DND-41 (cell line): ENCODE results near the gene PRKAG2.

Experiments
- EZH2 ChIP-seq: IDR thresholded peaks from 3 replicates; pipeline ENCODE4 v1.6.1; 2012; ENCODE audit warnings: borderline replicate concordance, low read depth, mild to moderate bottlenecking, moderate library complexity, low read length, inconsistent platforms; ENCODE audit not compliant: severe bottlenecking
- TF ChIP-seq, protein P1 (sequence below): IDR thresholded peaks from 2 replicates; pipeline ENCODE4 v1.5.1; 2012; ENCODE audit warnings: borderline replicate concordance, low read length, moderate library complexity, mild to moderate bottlenecking; ENCODE audit not compliant: poor library complexity, severe bottlenecking; ENCODE audit errors: extremely low read depth

DNA sequence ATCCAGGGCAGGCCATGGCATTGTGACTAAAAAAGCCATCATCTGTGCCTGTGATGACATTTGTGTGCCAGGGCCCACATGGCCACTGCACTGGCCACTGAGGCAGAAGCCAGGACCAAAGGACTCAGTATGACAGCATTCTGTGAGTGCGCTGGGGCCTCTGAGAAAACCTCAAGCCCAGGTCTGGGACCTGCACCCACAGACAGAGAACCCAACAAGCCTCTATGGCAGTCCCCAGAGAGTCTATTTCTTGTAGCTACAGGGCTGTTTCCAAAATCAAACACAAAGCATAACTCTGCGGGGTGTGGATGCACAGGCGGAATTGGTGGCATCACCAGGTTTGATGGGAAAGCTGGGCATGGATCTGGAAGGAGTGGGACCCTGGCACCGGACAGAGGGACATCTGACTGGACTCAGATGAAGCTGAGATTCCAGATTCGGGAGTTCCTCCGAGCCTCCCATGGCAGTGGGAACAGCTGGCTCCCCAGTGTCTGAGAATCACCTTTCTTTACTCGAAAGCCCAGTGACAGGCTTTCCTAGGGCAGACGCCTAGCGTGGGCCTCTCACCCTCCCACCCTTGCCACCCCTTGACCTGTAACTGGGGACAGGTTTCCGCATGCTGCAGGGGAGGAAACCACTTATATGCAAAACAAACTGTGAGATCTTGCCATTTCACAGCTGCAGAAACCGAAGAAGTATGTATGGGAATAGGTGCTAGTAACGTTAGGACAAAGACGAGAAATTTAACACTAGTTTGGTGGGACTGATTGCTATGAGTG, 286.7 kb downstream of the PRKAG2 start:
- TF ChIP-seq, protein P1, sequence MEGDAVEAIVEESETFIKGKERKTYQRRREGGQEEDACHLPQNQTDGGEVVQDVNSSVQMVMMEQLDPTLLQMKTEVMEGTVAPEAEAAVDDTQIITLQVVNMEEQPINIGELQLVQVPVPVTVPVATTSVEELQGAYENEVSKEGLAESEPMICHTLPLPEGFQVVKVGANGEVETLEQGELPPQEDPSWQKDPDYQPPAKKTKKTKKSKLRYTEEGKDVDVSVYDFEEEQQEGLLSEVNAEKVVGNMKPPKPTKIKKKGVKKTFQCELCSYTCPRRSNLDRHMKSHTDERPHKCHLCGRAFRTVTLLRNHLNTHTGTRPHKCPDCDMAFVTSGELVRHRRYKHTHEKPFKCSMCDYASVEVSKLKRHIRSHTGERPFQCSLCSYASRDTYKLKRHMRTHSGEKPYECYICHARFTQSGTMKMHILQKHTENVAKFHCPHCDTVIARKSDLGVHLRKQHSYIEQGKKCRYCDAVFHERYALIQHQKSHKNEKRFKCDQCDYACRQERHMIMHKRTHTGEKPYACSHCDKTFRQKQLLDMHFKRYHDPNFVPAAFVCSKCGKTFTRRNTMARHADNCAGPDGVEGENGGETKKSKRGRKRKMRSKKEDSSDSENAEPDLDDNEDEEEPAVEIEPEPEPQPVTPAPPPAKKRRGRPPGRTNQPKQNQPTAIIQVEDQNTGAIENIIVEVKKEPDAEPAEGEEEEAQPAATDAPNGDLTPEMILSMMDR = no peak
- no peak for TF ChIP-seq EZH2
